ENCODE measurements around the gene FRK.

Gene FRK

DNA sequence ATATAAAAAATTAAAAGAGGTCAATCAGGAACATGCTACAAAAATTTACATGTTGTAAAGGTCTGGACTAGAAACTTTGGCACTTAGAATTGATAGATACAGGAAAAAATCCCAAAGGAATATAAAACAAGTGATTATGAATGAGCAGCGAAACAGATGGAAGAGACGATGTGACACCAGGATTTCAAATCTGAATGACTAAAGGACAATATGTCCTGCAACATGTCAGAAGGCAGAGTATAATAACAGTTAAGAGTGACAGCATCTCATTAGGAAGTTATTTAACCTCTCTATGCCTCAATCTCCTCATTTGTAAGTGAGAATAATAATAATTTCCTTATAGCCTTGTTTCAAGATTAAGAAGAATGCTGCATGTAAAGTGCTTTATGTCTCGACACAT lies 50.3 kb downstream of the FRK start (continued):
- TF ChIP-seq EGR2 (tag by site-specific recombination; IDR thresholded peaks at IDR 0.05; ENCODE audit: low read depth) = no peak

DNA sequence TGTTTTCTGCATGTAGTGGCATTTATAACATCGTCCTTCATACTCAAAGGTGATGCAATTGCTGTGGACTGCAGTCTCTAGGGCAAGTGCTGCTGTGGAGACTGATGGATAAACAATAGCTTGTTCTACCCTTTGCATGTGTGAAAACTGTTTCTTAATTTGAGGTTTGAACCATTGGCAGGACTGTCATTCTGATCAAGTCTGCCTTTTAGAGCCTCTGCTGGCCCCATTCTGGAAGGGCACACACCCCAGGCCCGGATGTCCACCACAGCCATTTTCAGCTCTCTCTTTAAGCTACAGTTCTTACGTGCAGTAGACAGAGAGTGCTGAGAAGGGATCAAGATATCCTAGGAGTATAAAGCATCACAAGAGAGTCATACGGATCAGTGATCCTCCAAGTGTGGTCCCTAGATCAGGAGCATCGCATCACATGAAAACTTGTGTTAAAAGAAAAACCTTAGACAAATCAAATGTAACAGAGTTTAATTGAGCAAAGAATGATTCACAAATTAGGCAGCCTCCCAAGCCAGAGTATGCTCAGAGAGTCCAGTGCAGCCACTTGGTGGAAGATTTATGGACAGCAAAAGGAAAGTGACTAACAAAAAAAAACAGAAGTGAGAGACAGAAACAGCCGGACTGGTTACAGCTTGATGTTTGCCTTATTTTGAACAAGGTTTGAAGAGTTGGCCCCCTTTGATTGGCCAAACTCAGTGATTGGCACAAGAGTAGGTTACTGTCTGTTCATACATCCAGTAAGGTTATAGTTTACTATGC lies 52.0 kb downstream of the FRK start:
- H3K4me3 ChIP-seq (ENCODE audit: low read depth, low read length) = no peak overlapping the region
- CTCF ChIA-PET = interaction anchor here (0.9 to 7.0 kb wide), 7 partner anchors 12 to 106 kb away, joined by 3 to 89 read pairs (median 4); no protein-coding TSS in a partner anchor
- no peak overlapping the region for H3K27ac ChIP-seq (ENCODE audit: extremely low read depth, low read depth, low read length)
- H3K36me3 ChIP-seq (ENCODE audit: control insufficient read depth in 2 of 2, insufficient read depth in 1 of 2, low read length in 2 of 2) = no peaks in the 10 kb centered on the region
- H3K4me1 ChIP-seq (ENCODE audit: control insufficient read depth, insufficient read depth, low read length) = peaks cover 2% of the 10 kb centered on the region; the same call in 1 of the 2 replicates
- no peaks in the 10 kb centered on the region for H3K9me3 ChIP-seq (ENCODE audit: control insufficient read depth, insufficient read depth, low read depth, low read length)
- POLR2A ChIA-PET = interaction anchor here (1.3 kb wide), 1 partner anchor 92 kb away, joined by 6 read pairs; the partner anchor contains the start of gene NT5DC1
- 0 out of 2 replicates have a peak, but pooled peaks have one; percentile 24 for TF ChIP-seq ZNF350 (tag by site-specific recombination; IDR thresholded peaks at IDR 0.05)
- no peak for TF ChIP-seq ZBTB7A (tag by site-specific recombination; IDR thresholded peaks at IDR 0.05; ENCODE audit: low read depth)
- TF ChIP-seq ZNF843 (tag by site-specific recombination; IDR thresholded peaks at IDR 0.05) = no peak
- TF ChIP-seq, protein P1, sequence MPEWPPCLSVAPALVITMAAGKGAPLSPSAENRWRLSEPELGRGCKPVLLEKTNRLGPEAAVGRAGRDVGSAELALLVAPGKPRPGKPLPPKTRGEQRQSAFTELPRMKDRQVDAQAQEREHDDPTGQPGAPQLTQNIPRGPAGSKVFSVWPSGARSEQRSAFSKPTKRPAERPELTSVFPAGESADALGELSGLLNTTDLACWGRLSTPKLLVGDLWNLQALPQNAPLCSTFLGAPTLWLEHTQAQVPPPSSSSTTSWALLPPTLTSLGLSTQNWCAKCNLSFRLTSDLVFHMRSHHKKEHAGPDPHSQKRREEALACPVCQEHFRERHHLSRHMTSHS (tag by site-specific recombination; IDR thresholded peaks at IDR 0.05) = no peak
- no peak for TF ChIP-seq BCL11A (tag by site-specific recombination; IDR thresholded peaks at IDR 0.05; ENCODE audit: low read depth)
- TF ChIP-seq, protein P2, sequence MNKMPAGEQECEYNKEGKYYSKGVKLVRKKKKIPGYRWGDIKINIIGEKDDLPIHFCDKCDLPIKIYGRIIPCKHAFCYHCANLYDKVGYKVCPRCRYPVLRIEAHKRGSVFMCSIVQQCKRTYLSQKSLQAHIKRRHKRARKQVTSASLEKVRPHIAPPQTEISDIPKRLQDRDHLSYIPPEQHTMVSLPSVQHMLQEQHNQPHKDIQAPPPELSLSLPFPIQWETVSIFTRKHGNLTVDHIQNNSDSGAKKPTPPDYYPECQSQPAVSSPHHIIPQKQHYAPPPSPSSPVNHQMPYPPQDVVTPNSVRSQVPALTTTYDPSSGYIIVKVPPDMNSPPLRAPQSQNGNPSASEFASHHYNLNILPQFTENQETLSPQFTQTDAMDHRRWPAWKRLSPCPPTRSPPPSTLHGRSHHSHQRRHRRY (tag by site-specific recombination; IDR thresholded peaks at IDR 0.05) = no peak
- TF ChIP-seq, protein P3, sequence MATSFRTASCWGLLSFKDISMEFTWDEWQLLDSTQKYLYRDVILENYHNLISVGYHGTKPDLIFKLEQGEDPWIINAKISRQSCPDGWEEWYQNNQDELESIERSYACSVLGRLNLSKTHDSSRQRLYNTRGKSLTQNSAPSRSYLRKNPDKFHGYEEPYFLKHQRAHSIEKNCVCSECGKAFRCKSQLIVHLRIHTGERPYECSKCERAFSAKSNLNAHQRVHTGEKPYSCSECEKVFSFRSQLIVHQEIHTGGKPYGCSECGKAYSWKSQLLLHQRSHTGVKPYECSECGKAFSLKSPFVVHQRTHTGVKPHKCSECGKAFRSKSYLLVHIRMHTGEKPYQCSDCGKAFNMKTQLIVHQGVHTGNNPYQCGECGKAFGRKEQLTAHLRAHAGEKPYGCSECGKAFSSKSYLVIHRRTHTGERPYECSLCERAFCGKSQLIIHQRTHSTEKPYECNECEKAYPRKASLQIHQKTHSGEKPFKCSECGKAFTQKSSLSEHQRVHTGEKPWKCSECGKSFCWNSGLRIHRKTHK (tag by site-specific recombination; IDR thresholded peaks at IDR 0.05) = no peak
- TF ChIP-seq ZNF184 (tag by site-specific recombination; IDR thresholded peaks at IDR 0.05) = no peak
- TF ChIP-seq, protein P4, sequence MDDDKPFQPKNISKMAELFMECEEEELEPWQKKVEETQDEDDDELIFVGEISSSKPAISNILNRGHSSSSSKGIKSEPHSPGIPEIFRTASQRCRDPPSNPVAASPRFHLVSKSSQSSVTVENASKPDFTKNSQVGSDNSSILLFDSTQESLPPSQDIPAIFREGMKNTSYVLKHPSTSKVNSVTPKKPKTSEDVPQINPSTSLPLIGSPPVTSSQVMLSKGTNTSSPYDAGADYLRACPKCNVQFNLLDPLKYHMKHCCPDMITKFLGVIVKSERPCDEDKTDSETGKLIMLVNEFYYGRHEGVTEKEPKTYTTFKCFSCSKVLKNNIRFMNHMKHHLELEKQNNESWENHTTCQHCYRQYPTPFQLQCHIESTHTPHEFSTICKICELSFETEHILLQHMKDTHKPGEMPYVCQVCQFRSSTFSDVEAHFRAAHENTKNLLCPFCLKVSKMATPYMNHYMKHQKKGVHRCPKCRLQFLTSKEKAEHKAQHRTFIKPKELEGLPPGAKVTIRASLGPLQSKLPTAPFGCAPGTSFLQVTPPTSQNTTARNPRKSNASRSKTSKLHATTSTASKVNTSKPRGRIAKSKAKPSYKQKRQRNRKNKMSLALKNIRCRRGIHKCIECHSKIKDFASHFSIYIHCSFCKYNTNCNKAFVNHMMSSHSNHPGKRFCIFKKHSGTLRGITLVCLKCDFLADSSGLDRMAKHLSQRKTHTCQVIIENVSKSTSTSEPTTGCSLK (tag by site-specific recombination; IDR thresholded peaks at IDR 0.05) = no peak
- no peak for TF ChIP-seq ZNF394 (tag by site-specific recombination; IDR thresholded peaks at IDR 0.05; ENCODE audit: borderline replicate concordance)
- TF ChIP-seq ZNF654 (tag by site-specific recombination; IDR thresholded peaks at IDR 0.05; ENCODE audit: low read depth) = no peak
- no peak for TF ChIP-seq RBAK (tag by site-specific recombination; IDR thresholded peaks at IDR 0.05)
- TF ChIP-seq ZNF37A (tag by site-specific recombination; IDR thresholded peaks at IDR 0.05) = no peak
- TF ChIP-seq ZNF777 (tag by site-specific recombination; IDR thresholded peaks at IDR 0.05; ENCODE audit: borderline replicate concordance) = no peak
- TF ChIP-seq ZNF768 (tag by site-specific recombination; IDR thresholded peaks at IDR 0.05) = no peak
- TF ChIP-seq SCRT1 (tag by site-specific recombination; IDR thresholded peaks at IDR 0.05; ENCODE audit: borderline replicate concordance) = no peak
- TF ChIP-seq GLIS1 (tag by site-specific recombination; IDR thresholded peaks at IDR 0.05) = no peak
- TF ChIP-seq FEZF1 (tag by site-specific recombination; IDR thresholded peaks at IDR 0.05) = peak; percentile 81
- TF ChIP-seq, protein P5, sequence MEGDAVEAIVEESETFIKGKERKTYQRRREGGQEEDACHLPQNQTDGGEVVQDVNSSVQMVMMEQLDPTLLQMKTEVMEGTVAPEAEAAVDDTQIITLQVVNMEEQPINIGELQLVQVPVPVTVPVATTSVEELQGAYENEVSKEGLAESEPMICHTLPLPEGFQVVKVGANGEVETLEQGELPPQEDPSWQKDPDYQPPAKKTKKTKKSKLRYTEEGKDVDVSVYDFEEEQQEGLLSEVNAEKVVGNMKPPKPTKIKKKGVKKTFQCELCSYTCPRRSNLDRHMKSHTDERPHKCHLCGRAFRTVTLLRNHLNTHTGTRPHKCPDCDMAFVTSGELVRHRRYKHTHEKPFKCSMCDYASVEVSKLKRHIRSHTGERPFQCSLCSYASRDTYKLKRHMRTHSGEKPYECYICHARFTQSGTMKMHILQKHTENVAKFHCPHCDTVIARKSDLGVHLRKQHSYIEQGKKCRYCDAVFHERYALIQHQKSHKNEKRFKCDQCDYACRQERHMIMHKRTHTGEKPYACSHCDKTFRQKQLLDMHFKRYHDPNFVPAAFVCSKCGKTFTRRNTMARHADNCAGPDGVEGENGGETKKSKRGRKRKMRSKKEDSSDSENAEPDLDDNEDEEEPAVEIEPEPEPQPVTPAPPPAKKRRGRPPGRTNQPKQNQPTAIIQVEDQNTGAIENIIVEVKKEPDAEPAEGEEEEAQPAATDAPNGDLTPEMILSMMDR (tag by site-specific recombination; IDR thresholded peaks at IDR 0.05) = no peak
- TF ChIP-seq, protein P6, sequence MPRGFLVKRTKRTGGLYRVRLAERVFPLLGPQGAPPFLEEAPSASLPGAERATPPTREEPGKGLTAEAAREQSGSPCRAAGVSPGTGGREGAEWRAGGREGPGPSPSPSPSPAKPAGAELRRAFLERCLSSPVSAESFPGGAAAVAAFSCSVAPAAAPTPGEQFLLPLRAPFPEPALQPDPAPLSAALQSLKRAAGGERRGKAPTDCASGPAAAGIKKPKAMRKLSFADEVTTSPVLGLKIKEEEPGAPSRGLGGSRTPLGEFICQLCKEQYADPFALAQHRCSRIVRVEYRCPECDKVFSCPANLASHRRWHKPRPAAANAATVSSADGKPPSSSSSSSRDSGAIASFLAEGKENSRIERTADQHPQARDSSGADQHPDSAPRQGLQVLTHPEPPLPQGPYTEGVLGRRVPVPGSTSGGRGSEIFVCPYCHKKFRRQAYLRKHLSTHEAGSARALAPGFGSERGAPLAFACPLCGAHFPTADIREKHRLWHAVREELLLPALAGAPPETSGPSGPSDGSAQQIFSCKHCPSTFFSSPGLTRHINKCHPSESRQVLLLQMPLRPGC (tag by site-specific recombination; IDR thresholded peaks at IDR 0.05) = no peak
- TF ChIP-seq ZNF514 (tag by site-specific recombination; IDR thresholded peaks at IDR 0.05) = no peak
- TF ChIP-seq ZNF174 (tag by site-specific recombination; IDR thresholded peaks at IDR 0.05) = no peak
- 0 out of 2 replicates have a peak, but pooled peaks have one; percentile 47 for TF ChIP-seq ZBTB17 (tag by site-specific recombination; IDR thresholded peaks at IDR 0.05)
- peak; percentile 80 for TF ChIP-seq TRIM28 (IDR thresholded peaks at IDR 0.05; ENCODE audit: borderline replicate concordance, low read length)

Data from HEK293 (cell line).